Right lobe of liver (tissue), 6 donors: ENCODE results near the gene SLC44A5. TPM values are rescaled to one million over a fixed set of nuclear protein-coding genes. Genes with fewer than 3 reads are reported as not detected.

Experiments used
- ATAC-seq, 4 donors: fragments of 200-7000 bp; cut with Tn5 transposase; one replicate each; pipeline ENCODE4 v1.9.1; 2020; ENCODE audit warnings: mild to moderate bottlenecking in 4 of 4, moderate library complexity in 4 of 4
- DNase-seq, 3 donors: peaks; one replicate each; pipeline ENCODE4 v3.0.0-alpha.2; 2020
- H3K27ac ChIP-seq, 3 donors: fragments of 200-600 bp; one replicate each; pipeline ENCODE4 v1.8.0; 2022
- H3K27me3 ChIP-seq, 2 donors: fragments of 200-600 bp; one replicate each; pipeline ENCODE4 v1.8.0; 2022
- H3K36me3 ChIP-seq, 4 donors: fragments of 200-600 bp; sonication (generic) in 1 of 4; one replicate each; pipeline versions ENCODE4 v1.5.1 to v1.8.0; 2017 to 2022; ENCODE audit warnings: control low read depth in 1 of 4
- H3K4me1 ChIP-seq, 4 donors: fragments of 200-600 bp; sonication (generic) in 1 of 4; one replicate each; pipeline versions ENCODE4 v1.5.1 to v1.8.0; 2017 to 2022; ENCODE audit warnings: control low read depth in 1 of 4
- H3K4me3 ChIP-seq, 3 donors: fragments of 200-600 bp; one replicate each; pipeline ENCODE4 v1.8.0; 2022
- H3K9me3 ChIP-seq, 4 donors: fragments of 200-600 bp; sonication (generic) in 1 of 4; one replicate each; pipeline versions ENCODE4 v1.5.1 to v1.8.0; 2017 to 2022; ENCODE audit warnings: control low read depth in 1 of 4
- CTCF ChIP-seq, 4 donors: fragments of 200-600 bp in 3 of 4; fragments of 450-650 bp in 1 of 4; IDR thresholded peaks; one replicate each; pipeline versions ENCODE4 v1.5.1 to v1.8.0; 2016 to 2022; ENCODE audit warnings: antibody characterized with exemption in 4 of 4, mild to moderate bottlenecking in 2 of 4
- POLR2A ChIP-seq: fragments of 450-650 bp; IDR thresholded peaks from one replicate; pipeline ENCODE4 v1.6.1; 2017; ENCODE audit warnings: antibody characterized with exemption, mild to moderate bottlenecking
- WGBS: methylation state at CpG from one replicate; pipeline ENCODE4 v1.1.6; 2018; ENCODE audit warnings: low coverage, low lambda C conversion rate; ENCODE audit not compliant: insufficient coverage; ENCODE audit errors: missing lambda C conversion rate; 5-methylcytosine and 5-hydroxymethylcytosine counted together
- intact Hi-C, 2 donors: fragments of 100-400 bp; cut with DNase I; formaldehyde crosslinking; loops; one replicate each; pipeline versions ENCODE4 v1.11.2 to v1.14.1; 2022
- total RNA-seq, 6 experiments: library from RNA; depleted of rRNA in 2 of 6; stranded (reverse); fragments of >200 nt in 2 of 6; fragmentation: NEBNext Ultra II Directional in 3 of 6; extraction: Animal tissue kit (Norgen Biotek cat#: 25700) in 3 of 6; gene quantifications; one replicate each; pipeline versions ENCODE4 v1.1.0 to v1.2.4, GENCODE V29; 2016 to 2023
- donor health status: DM: no; HTN: yes; CAD: no.
- donor health status: DM: no; HTN: no; CAD: no.
- donor health status: DM: no; HTN: no; CAD: no.
- donor health status: DM: no; HTN: yes; CAD: no.
- donor health status: DM: no; HTN: yes; CAD: no.

SLC44A5 gene
- total RNA-seq, 6 experiments from 2014 or later: 0.14 to 1.4 (median 0.59) TPM; not detected in 1

- Histone ChIP-seq H3K27me3 (no peaks in the 10 kb centered on the region), H3K27ac (no peak overlapping the region), H3K9me3 (no peaks in the 10 kb centered on the region), H3K36me3 (no peaks in the 10 kb centered on the region), H3K4me1 (no peaks in the 10 kb centered on the region), H3K4me3 (no peak overlapping the region)
- intact Hi-C loops: no loop called here
- DNase-seq: no peak
- TF ChIP-seq POLR2A (no peak), CTCF (IDR thresholded peaks at IDR 0.05) (peak in 1 of 4 donors; percentile 3)
- no peak for ATAC-seq
- 33% methylated on average over 1 of the region's 1 CpG for WGBS
Observed at GRCh38 chr1:75582725-75583261, 28.1 kb downstream of the SLC44A5 start.

GRCh38 chr1:75579046-75579445 lies 31.9 kb downstream of the SLC44A5 start:
- Histone ChIP-seq H3K9me3 (no peaks in the 10 kb centered on the region), H3K27ac (no peak overlapping the region), H3K27me3 (no peaks in the 10 kb centered on the region), H3K4me1 (no peaks in the 10 kb centered on the region), H3K36me3 (no peaks in the 10 kb centered on the region), H3K4me3 (no peak overlapping the region)
- intact Hi-C loops: no loop called here
- no peak for DNase-seq
- TF ChIP-seq CTCF (IDR thresholded peaks at IDR 0.05): no peak
- peak in 2 of 4 donors; percentile 24 to 30 for ATAC-seq
- 42% methylated on average over 2 of the region's 2 CpGs for WGBS

- WGBS: 43% methylated on average over 3 of the region's 3 CpGs
- intact Hi-C loops: no loop called here
- no peak for TF ChIP-seq CTCF (IDR thresholded peaks at IDR 0.05)
- TF ChIP-seq POLR2A: no peak
Observed at GRCh38 chr1:75575837-75576236, 35.1 kb downstream of the SLC44A5 start.

GRCh38 chr1:75567191-75567590 lies 43.7 kb downstream of the SLC44A5 start:
- intact Hi-C loops: no loop called here
- Histone ChIP-seq H3K36me3 (no peaks in the 10 kb centered on the region), H3K4me1 (no peaks in the 10 kb centered on the region), H3K27ac (no peak overlapping the region), H3K9me3 (no peaks in the 10 kb centered on the region), H3K4me3 (no peak overlapping the region), H3K27me3 (no peaks in the 10 kb centered on the region)
- 19% methylated on average over 1 of the region's 1 CpG for WGBS
- ATAC-seq (no peak), DNase-seq (no peak)
- TF ChIP-seq POLR2A: no peak
- TF ChIP-seq CTCF (IDR thresholded peaks at IDR 0.05): no peak

More at GRCh38 chr1:75575837-75576236, 35.1 kb downstream of the SLC44A5 start:
- Histone ChIP-seq H3K36me3 (no peaks in the 10 kb centered on the region), H3K27me3 (no peaks in the 10 kb centered on the region), H3K27ac (no peak overlapping the region), H3K4me3 (no peak overlapping the region), H3K9me3 (no peaks in the 10 kb centered on the region), H3K4me1 (no peaks in the 10 kb centered on the region)
- ATAC-seq (no peak), DNase-seq (no peak)

GRCh38 chr1:75559800-75560199 lies 51.1 kb downstream of the SLC44A5 start:
- intact Hi-C loops: no loop called here
- no peaks in the 10 kb centered on the region for H3K36me3 ChIP-seq
- no peaks in the 10 kb centered on the region for H3K27me3 ChIP-seq
- no peak overlapping the region for H3K4me3 ChIP-seq
- ATAC-seq: no peak
- H3K27ac ChIP-seq: no peak overlapping the region
- no peak for DNase-seq
- no peaks in the 10 kb centered on the region for H3K9me3 ChIP-seq
- no peaks in the 10 kb centered on the region for H3K4me1 ChIP-seq
- no peak for TF ChIP-seq CTCF (IDR thresholded peaks at IDR 0.05)
- no peak for TF ChIP-seq POLR2A
